Activated T-helper 17 cell treated with anti-CD3 and anti-CD28 coated beads, Interleukin-2, amount 50 U/mL, for 72 hours (primary cell): Measurements from ENCODE around the gene ERI3. TPM values are rescaled to one million over a fixed set of nuclear protein-coding genes. Genes with fewer than 3 reads are reported as not detected.

Source experiments
- ATAC-seq: fragments of 150-1000 bp; cut with Tn5 transposase; replicated peaks from 2 replicates; pipeline ENCODE4 v1.10.0; 2021; ENCODE audit warnings: mild to moderate bottlenecking, moderate library complexity
- H3K27ac Mint-ChIP-seq: one replicate; pipeline ENCODE4 v1.8.0; 2022; ENCODE audit warnings: mixed read lengths
- H3K27me3 Mint-ChIP-seq: one replicate; pipeline ENCODE4 v1.8.0; 2022; ENCODE audit warnings: mixed read lengths
- H3K36me3 Mint-ChIP-seq: one replicate; pipeline ENCODE4 v1.8.0; 2022; ENCODE audit warnings: low read depth, mild to moderate bottlenecking, mixed read lengths
- H3K4me1 Mint-ChIP-seq: one replicate; pipeline ENCODE4 v1.8.0; 2022; ENCODE audit warnings: mixed read lengths
- H3K4me3 Mint-ChIP-seq: one replicate; pipeline ENCODE4 v1.8.0; 2022; ENCODE audit warnings: mild to moderate bottlenecking, mixed read lengths
- H3K9me3 Mint-ChIP-seq: one replicate; pipeline ENCODE4 v1.8.0; 2022; ENCODE audit warnings: mixed read lengths
- total RNA-seq, 2 donors: library from RNA; stranded (reverse); gene quantifications; one replicate each; pipeline ENCODE4 v1.2.3, GENCODE V29; 2022

The ERI3 gene
- total RNA-seq, 2 donors from 2014 or later: 30.7 to 41.8 TPM

GRCh38 chr1:44333376-44333775 lies 21.7 kb downstream of the ERI3 start:
- H3K9me3 Mint-ChIP-seq: no peaks in the 10 kb centered on the region
- peaks cover 55% of the 10 kb centered on the region for H3K36me3 Mint-ChIP-seq
- ATAC-seq: no peak
- no peak overlapping the region for H3K27ac Mint-ChIP-seq
- H3K4me1 Mint-ChIP-seq: no peaks in the 10 kb centered on the region
- H3K27me3 Mint-ChIP-seq: no peaks in the 10 kb centered on the region
- H3K4me3 Mint-ChIP-seq: no peak overlapping the region

- Mint-ChIP-seq H3K36me3 (peaks cover 47% of the 10 kb centered on the region), H3K4me3 (no peak overlapping the region), H3K9me3 (no peaks in the 10 kb centered on the region), H3K27me3 (no peaks in the 10 kb centered on the region), H3K4me1 (no peaks in the 10 kb centered on the region), H3K27ac (no peak overlapping the region)
- no peak for ATAC-seq
These were observed 22.6 kb downstream of the ERI3 start for GRCh38 chr1:44332505-44332904.

GRCh38 chr1:44330935-44331334 lies 24.1 kb downstream of the ERI3 start:
- peaks cover 31% of the 10 kb centered on the region for H3K36me3 Mint-ChIP-seq
- ATAC-seq: no peak
- H3K27me3 Mint-ChIP-seq: no peaks in the 10 kb centered on the region
- no peaks in the 10 kb centered on the region for H3K9me3 Mint-ChIP-seq
- H3K27ac Mint-ChIP-seq: no peak overlapping the region
- H3K4me3 Mint-ChIP-seq: no peak overlapping the region
- no peaks in the 10 kb centered on the region for H3K4me1 Mint-ChIP-seq

DNA sequence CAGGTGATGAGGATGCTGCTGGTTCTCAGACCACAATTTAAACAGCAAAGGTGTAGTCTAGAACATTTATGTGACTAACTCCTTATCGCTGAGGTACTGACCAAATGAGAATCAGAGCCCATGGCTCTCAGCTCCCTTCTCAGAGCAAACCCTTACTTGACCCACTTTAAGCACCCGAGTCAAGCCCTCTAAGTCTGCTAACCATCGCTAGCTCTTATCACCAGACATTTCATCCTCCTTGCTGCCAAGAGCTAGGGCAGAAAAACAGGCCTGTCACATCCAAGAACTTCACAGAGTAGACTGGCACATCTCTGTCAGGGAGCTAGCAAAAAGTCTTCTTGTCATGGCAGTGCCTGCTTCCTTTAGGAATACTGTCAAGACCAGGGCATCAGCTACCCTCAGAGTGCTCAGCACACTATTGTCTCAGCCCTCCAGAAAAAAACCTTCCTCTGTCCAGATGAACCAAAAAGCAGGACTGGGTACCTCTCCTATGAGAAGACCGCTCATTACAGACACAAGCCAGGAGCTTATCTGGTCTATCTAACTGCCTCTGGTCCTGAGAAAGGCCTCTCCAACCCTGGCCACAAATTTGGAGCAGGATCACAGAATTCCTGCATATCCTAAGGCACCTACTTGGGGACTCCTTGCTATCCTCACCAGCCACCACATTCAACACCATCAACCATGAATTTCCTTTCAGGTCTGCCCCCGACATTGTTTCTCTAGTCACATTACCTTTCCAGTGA lies 26.2 kb downstream of the ERI3 start:
- no peak for ATAC-seq
- Mint-ChIP-seq H3K27me3 (no peaks in the 10 kb centered on the region), H3K9me3 (no peaks in the 10 kb centered on the region), H3K4me1 (no peaks in the 10 kb centered on the region), H3K36me3 (peaks cover 16% of the 10 kb centered on the region), H3K27ac (no peak overlapping the region), H3K4me3 (no peak overlapping the region)

- Mint-ChIP-seq H3K36me3 (peaks cover 17% of the 10 kb centered on the region), H3K4me3 (no peak overlapping the region), H3K27ac (no peak overlapping the region), H3K9me3 (no peaks in the 10 kb centered on the region), H3K27me3 (no peaks in the 10 kb centered on the region), H3K4me1 (no peaks in the 10 kb centered on the region)
- ATAC-seq: no peak
These were observed 27.2 kb downstream of the ERI3 start for GRCh38 chr1:44327679-44328491.

- no peak overlapping the region for H3K27ac Mint-ChIP-seq
- H3K9me3 Mint-ChIP-seq: no peaks in the 10 kb centered on the region
- no peaks in the 10 kb centered on the region for H3K27me3 Mint-ChIP-seq
- peaks cover 12% of the 10 kb centered on the region for H3K36me3 Mint-ChIP-seq
- no peak for ATAC-seq
- H3K4me3 Mint-ChIP-seq: no peak overlapping the region
- H3K4me1 Mint-ChIP-seq: no peaks in the 10 kb centered on the region
These were observed 28.1 kb downstream of the ERI3 start for GRCh38 chr1:44326821-44327465.

GRCh38 chr1:44326024-44326701 lies 28.9 kb downstream of the ERI3 start:
- H3K4me3 Mint-ChIP-seq: no peak overlapping the region
- H3K27me3 Mint-ChIP-seq: no peaks in the 10 kb centered on the region
- peaks cover 6% of the 10 kb centered on the region for H3K36me3 Mint-ChIP-seq
- H3K4me1 Mint-ChIP-seq: no peaks in the 10 kb centered on the region
- H3K27ac Mint-ChIP-seq: no peak overlapping the region
- no peak for ATAC-seq
- no peaks in the 10 kb centered on the region for H3K9me3 Mint-ChIP-seq

DNA sequence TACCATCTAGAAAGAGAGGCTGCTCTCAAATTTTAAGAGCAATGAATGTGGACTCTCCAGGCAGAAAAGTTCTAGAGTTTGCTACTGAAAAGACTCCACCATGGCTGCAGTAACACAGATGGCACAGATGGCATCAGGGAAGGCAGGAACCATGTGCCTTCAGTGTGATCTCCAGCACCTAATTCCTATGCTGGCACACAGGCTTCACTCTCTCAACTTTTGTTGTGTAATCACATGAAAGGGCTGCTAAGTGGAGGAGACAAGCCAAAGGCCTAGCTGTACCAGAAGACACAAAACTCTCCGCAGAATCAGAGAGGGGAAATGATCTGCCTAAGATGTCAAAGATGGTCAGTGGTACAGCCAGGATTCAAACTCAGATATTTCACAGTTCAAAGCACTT lies 31.1 kb downstream of the ERI3 start:
- Mint-ChIP-seq H3K9me3 (no peaks in the 10 kb centered on the region), H3K27me3 (no peaks in the 10 kb centered on the region), H3K4me3 (no peak overlapping the region), H3K36me3 (peaks cover 17% of the 10 kb centered on the region), H3K27ac (no peak overlapping the region), H3K4me1 (no peaks in the 10 kb centered on the region)
- ATAC-seq: no peak

DNA sequence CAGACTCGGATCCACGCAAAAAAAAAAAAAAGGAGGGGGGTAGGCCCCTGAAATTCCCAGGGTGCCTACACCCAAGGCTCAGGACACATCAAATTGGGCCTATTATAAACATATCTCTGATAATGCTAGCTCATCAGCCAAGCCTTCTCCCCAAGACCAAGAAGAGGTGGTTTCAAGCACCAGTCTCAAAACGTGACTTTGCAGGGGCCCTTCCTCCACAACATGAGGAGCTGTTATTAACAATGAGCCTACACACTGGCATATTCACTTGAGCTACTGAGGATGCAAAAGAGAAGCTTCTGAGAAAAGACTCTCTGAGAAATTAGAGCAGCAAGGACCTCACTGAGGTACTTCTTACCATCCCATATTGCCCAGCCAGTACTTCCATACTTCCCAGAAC lies 32.7 kb downstream of the ERI3 start:
- no peaks in the 10 kb centered on the region for H3K4me1 Mint-ChIP-seq
- H3K4me3 Mint-ChIP-seq: no peak overlapping the region
- H3K27me3 Mint-ChIP-seq: no peaks in the 10 kb centered on the region
- no peaks in the 10 kb centered on the region for H3K9me3 Mint-ChIP-seq
- no peak overlapping the region for H3K27ac Mint-ChIP-seq
- peaks cover 33% of the 10 kb centered on the region for H3K36me3 Mint-ChIP-seq
- ATAC-seq: no peak

- H3K9me3 Mint-ChIP-seq: no peaks in the 10 kb centered on the region
- no peaks in the 10 kb centered on the region for H3K27me3 Mint-ChIP-seq
- no peaks in the 10 kb centered on the region for H3K4me1 Mint-ChIP-seq
- peaks cover 42% of the 10 kb centered on the region for H3K36me3 Mint-ChIP-seq
- H3K4me3 Mint-ChIP-seq: no peak overlapping the region
- no peak overlapping the region for H3K27ac Mint-ChIP-seq
- ATAC-seq: no peak
These were observed 33.6 kb downstream of the ERI3 start for GRCh38 chr1:44321466-44321865.

DNA sequence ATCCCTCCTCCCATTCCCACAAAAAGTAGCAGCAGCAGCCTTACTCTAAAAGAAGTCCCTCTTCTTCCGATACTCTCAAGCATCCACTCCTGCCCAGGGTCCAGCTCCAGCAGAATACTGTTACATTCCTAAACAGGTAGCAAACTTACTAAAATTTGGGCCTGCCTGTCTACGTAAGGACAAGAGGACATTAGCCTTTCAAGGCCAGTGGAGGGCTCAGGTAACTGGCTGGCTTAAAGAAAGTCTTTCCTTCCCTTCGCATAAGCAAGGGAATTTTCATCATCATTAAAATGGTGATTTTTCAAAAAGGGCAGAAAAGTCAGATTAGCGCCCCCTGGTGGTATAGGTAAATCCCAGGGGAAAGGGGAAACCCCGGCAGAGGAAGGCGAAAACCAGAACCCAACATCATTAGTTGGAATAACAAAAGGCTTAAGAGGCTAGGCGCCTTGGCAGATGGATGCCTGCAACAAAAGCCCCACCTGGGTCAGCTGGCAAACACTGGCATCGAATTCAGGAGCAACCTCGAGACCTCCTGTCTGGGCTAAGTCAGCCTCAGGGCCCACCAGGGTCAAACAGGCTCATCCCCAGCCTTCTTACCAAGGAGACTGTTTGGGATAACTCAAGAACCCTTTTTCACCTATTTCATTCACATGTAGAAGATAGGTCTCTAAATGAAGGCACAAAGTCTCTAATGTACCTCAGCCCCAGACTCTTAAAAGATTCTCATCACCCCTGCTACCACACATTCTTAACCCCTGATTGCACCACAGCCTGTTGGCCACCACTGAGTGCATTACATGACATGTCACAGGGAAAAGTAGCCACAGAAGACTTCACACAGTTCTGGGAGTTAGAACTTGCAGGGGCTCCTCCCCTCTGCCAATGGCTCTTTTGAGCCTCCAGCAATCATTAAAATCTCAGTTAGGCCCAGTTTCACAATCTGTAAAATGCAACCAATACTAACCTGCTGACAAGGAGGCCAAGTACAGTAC lies 36.7 kb downstream of the ERI3 start:
- H3K27me3 Mint-ChIP-seq: no peaks in the 10 kb centered on the region
- H3K4me1 Mint-ChIP-seq: no peaks in the 10 kb centered on the region
- H3K9me3 Mint-ChIP-seq: no peaks in the 10 kb centered on the region
- no peak overlapping the region for H3K27ac Mint-ChIP-seq
- peaks cover 45% of the 10 kb centered on the region for H3K36me3 Mint-ChIP-seq
- no peak overlapping the region for H3K4me3 Mint-ChIP-seq
- ATAC-seq: peak; percentile 34

DNA sequence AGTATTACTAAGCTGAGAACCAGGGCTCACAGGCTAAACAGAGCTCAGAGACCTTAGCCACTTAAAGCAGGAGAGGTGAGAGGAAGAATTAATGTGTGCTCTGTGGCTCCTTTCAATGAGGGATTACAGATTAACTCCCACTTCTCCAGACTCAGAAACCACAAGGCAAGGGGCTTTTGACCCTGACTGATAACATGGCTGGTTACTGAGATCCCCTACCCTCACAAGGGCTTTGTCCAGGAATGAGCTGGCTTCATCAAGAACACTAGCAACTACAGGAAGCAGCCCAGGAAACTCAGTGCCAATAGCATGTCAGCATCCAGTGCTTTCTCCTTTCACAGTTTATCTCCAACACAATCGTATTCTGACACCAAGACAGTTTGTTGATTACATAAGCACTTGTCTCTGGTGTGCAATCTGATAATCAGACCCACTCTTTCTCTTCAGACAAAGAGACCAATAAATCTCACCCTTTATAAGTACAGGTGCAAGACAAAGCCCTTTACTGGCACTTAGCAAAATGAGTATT lies 38.8 kb downstream of the ERI3 start:
- no peaks in the 10 kb centered on the region for H3K9me3 Mint-ChIP-seq
- H3K27ac Mint-ChIP-seq: no peak overlapping the region
- no peak overlapping the region for H3K4me3 Mint-ChIP-seq
- no peaks in the 10 kb centered on the region for H3K4me1 Mint-ChIP-seq
- H3K36me3 Mint-ChIP-seq: peaks cover 65% of the 10 kb centered on the region
- no peaks in the 10 kb centered on the region for H3K27me3 Mint-ChIP-seq
- peak; percentile 29 for ATAC-seq

GRCh38 chr1:44315521-44315920 lies 39.5 kb downstream of the ERI3 start:
- H3K4me1 Mint-ChIP-seq: no peaks in the 10 kb centered on the region
- no peak for ATAC-seq
- H3K4me3 Mint-ChIP-seq: no peak overlapping the region
- no peak overlapping the region for H3K27ac Mint-ChIP-seq
- H3K9me3 Mint-ChIP-seq: no peaks in the 10 kb centered on the region
- peaks cover 70% of the 10 kb centered on the region for H3K36me3 Mint-ChIP-seq
- H3K27me3 Mint-ChIP-seq: no peaks in the 10 kb centered on the region
